ENCODE results near the gene SMCO4.
"Not testable (repeated sequence)": the region's sequence is repeated elsewhere in the genome, so short reads cannot be mapped to it uniquely, and the experiment has no call there.

The SMCO4 gene

DNA sequence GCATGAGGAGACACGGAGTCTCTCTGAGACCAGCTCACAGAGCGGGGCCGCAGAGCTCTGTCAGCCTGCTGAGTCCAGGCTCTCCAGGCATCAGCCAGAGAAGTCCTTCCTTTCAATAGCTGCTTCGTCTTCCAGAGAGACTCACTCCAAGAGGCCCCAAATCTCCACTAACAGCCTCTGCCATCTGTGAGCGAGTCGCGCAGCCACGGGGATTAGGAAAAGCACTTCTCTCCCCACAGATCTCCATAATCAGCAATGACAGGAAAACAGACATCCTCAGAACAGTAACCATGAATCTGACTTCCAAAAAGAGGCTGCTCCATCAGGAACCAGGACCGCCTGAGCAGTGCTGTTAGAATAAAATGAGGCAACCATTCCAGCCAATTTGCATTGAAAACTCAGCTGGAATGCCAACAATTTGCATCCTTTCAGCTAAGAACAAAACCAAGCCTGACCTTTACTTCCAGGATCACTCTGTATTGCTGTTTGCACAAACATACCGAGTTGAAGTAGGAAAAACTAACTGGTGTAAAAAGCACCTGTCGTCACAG, 65.4 kb downstream of the SMCO4 start:
- TF ChIP-seq, protein P1, sequence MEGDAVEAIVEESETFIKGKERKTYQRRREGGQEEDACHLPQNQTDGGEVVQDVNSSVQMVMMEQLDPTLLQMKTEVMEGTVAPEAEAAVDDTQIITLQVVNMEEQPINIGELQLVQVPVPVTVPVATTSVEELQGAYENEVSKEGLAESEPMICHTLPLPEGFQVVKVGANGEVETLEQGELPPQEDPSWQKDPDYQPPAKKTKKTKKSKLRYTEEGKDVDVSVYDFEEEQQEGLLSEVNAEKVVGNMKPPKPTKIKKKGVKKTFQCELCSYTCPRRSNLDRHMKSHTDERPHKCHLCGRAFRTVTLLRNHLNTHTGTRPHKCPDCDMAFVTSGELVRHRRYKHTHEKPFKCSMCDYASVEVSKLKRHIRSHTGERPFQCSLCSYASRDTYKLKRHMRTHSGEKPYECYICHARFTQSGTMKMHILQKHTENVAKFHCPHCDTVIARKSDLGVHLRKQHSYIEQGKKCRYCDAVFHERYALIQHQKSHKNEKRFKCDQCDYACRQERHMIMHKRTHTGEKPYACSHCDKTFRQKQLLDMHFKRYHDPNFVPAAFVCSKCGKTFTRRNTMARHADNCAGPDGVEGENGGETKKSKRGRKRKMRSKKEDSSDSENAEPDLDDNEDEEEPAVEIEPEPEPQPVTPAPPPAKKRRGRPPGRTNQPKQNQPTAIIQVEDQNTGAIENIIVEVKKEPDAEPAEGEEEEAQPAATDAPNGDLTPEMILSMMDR (IDR thresholded peaks at IDR 0.05; ENCODE audit: extremely low read depth, insufficient read depth, missing control alignments) = no peak
- no peak for DNase-seq (ENCODE audit: low spot score)
- in situ Hi-C loops (cut with MboI; ENCODE audit: low pct_unique_long_range_greater_than_20kb, low sequenced_read_pairs, unreplicated experiment) = no loop called here

DNA sequence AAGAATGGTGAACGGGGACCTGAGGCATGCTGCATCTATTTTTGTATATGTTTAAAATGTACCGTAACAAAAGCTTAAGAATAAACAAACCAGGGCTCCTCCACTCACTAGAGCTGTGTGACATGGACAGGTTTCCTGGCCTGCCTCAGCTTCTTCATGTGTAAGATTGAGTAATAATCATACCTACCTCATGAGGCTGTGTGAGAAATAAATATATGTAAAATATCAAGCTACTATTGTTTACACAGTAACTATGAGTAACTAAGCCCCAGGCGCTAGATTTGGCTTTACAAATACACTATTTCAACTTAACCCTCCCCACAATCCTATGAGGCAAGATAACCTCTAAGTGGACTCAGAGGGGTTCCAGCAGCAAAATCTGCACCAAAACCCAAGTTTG, 66.4 kb downstream of the SMCO4 start:
- in situ Hi-C loops (cut with MboI; ENCODE audit: low pct_unique_long_range_greater_than_20kb, low sequenced_read_pairs, unreplicated experiment) = no loop called here
- DNase-seq (ENCODE audit: low spot score) = no peak
- TF ChIP-seq, protein P1 (IDR thresholded peaks at IDR 0.05; ENCODE audit: extremely low read depth, insufficient read depth, missing control alignments) = no peak

DNA sequence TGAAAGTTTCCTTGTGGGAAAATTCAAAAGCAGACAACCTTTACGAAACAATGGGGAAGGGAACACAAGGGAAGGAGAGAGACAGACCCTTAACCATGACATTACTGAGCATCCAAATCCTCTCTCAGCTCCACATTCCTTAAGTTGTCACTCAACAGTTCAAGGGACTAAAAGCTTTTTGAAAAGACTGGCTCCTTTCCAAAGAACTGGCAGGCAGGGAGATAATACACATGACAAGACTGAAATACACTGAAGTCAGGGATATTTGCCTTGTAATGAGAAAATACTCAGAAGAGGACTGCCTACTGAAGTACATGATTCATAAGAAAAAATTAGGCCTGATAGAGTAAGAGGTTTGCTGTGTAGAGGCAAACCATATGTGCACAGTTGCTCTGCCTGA, 69.1 kb downstream of the SMCO4 start:
- DNase-seq (ENCODE audit: low spot score) = no peak
- in situ Hi-C loops (cut with MboI; ENCODE audit: low pct_unique_long_range_greater_than_20kb, low sequenced_read_pairs, unreplicated experiment) = no loop called here
- TF ChIP-seq, protein P1 (IDR thresholded peaks at IDR 0.05; ENCODE audit: extremely low read depth, insufficient read depth, missing control alignments) = no peak

DNA sequence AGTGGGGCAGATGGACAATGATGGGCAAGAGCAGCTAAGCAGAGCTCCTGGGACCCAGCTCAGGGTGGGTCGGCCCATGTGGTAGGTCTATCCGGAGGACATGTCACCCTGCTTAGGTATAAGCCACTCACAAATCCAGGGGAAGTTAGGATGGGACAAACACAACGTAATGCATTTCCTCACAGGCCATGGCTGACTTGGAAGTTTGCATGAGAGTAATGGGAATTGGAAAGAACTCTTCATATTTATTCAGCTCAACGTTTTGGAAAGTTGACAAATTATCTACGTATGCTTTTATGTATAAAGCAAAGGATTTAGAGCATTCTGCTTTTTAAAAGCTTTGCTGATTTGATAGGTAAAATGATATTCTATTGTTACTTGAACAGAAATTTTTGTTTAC, 74.9 kb downstream of the SMCO4 start:
- TF ChIP-seq, protein P1 (IDR thresholded peaks at IDR 0.05; ENCODE audit: extremely low read depth, insufficient read depth, missing control alignments) = no peak
- in situ Hi-C loops (cut with MboI; ENCODE audit: low pct_unique_long_range_greater_than_20kb, low sequenced_read_pairs, unreplicated experiment) = no loop called here
- no peak for DNase-seq (ENCODE audit: low spot score)

DNA sequence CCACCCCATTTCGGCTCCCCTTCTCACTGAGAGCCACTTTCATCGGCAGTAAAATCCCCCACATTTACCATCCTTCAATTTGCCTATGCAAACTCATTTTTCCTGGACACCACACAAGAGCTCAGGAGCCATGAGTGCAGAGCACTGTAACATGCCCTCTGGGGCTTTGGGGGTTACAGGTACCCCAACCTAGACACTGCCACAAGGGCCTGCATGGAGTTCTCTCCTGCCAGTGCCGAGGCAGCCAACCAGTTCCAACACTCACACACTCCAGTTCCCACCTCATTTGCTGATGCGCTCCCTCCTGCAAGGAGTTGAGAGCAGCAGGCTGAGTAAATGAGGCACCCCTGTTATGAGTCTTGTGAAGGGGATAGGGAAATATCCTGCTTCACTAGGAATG, 76.1 kb downstream of the SMCO4 start:
- TF ChIP-seq, protein P1 (IDR thresholded peaks at IDR 0.05; ENCODE audit: extremely low read depth, insufficient read depth, missing control alignments) = no peak

DNA sequence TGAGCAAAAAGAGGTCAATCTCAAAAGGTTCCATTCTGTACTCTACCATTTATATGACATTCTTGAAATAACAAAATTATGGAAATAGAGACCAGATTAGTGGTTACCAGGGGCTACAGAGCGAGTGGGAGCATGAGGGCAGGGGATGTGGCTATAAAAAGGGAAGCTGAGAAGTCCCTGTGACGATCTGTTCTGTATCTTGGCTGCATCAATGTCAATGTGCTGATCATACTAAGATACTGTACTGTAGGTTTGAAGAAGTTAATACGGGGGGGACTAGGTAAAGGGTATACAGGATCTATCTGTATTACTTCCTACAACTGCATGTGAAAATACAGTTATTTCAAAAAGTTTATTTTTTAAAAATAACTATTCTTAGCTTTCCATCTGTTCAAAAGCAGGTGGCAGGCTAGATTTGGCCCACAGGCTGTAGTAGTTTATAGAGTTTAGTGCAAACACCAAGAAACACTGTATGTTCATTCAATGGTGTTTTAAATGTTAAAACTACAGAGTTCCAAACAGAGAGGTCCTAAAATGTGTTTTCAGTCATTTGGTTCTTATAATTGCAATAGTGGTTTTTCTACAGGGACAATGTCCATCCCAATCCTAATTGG, 78.2 kb downstream of the SMCO4 start:
- TF ChIP-seq, protein P1 (IDR thresholded peaks at IDR 0.05; ENCODE audit: extremely low read depth, insufficient read depth, missing control alignments) = no peak
- in situ Hi-C loops (cut with MboI; ENCODE audit: low pct_unique_long_range_greater_than_20kb, low sequenced_read_pairs, unreplicated experiment) = no loop called here
- no peak for DNase-seq (ENCODE audit: low spot score)

More for the DNA sequence above, 76.1 kb downstream of the SMCO4 start:
- in situ Hi-C loops (cut with MboI; ENCODE audit: low pct_unique_long_range_greater_than_20kb, low sequenced_read_pairs, unreplicated experiment) = no loop called here
- no peak for DNase-seq (ENCODE audit: low spot score)

DNA sequence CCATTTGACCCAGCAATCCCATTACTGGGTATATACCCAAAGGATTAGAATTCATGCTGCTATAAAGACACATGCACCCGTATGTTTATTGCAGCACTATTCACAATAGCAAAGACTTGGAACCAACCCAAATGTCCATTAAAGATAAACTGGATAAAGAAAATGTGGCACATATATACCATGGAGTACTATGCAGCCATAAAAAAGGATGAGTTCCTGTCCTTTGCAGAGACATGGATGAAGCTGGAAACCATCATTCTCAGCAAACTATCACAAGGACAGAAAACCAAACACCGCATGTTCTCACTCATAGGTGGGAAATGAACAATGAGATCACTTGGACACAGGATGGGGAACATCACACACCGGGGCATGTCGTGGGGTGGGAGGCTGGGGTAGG, 79.5 kb downstream of the SMCO4 start:
- DNase-seq (ENCODE audit: low spot score); in situ Hi-C loops (cut with MboI; ENCODE audit: low pct_unique_long_range_greater_than_20kb, low sequenced_read_pairs, unreplicated experiment): not testable (repeated sequence)
